Measurements from ENCODE around the gene ADORA1. TPM values are rescaled to one million over a fixed set of nuclear protein-coding genes. Genes with fewer than 3 reads are reported as not detected.

ADORA1 gene
- total RNA-seq, 1 donor from 2014 or later, result 0.21 TPM

DNA sequence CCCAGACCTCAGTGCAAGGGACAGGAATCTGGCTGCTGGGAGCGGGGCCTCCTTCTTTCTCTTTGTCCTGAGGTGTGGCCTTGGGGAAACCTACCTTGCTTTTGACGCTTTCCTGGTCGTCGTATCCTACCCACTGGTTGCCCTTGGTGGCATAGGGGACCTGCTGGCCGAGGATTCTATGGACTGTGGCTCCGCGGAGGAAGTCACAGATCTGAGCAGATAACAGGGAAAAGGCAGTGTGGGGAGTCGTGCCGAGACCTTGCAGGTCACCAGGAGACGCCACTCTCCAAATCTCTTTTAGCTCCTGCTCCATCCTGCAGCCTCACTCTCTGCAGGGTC lies 52.1 kb downstream of the ADORA1 start:
- Mint-ChIP-seq H3K27ac (ENCODE audit: unreplicated experiment) (no peak overlapping the region), H3K9me3 (ENCODE audit: unreplicated experiment) (no peaks in the 10 kb centered on the region), H3K36me3 (ENCODE audit: unreplicated experiment) (no peaks in the 10 kb centered on the region), H3K27me3 (ENCODE audit: unreplicated experiment) (peaks cover 2% of the 10 kb centered on the region), H3K4me1 (ENCODE audit: unreplicated experiment) (peaks cover 13% of the 10 kb centered on the region), H3K4me3 (ENCODE audit: unreplicated experiment) (no peak overlapping the region)
- no peak for DNase-seq (ENCODE audit: extremely low spot score, unreplicated experiment)
- TF ChIP-seq, protein P1, sequence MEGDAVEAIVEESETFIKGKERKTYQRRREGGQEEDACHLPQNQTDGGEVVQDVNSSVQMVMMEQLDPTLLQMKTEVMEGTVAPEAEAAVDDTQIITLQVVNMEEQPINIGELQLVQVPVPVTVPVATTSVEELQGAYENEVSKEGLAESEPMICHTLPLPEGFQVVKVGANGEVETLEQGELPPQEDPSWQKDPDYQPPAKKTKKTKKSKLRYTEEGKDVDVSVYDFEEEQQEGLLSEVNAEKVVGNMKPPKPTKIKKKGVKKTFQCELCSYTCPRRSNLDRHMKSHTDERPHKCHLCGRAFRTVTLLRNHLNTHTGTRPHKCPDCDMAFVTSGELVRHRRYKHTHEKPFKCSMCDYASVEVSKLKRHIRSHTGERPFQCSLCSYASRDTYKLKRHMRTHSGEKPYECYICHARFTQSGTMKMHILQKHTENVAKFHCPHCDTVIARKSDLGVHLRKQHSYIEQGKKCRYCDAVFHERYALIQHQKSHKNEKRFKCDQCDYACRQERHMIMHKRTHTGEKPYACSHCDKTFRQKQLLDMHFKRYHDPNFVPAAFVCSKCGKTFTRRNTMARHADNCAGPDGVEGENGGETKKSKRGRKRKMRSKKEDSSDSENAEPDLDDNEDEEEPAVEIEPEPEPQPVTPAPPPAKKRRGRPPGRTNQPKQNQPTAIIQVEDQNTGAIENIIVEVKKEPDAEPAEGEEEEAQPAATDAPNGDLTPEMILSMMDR (IDR thresholded peaks at IDR 0.05), result no peak

DNA sequence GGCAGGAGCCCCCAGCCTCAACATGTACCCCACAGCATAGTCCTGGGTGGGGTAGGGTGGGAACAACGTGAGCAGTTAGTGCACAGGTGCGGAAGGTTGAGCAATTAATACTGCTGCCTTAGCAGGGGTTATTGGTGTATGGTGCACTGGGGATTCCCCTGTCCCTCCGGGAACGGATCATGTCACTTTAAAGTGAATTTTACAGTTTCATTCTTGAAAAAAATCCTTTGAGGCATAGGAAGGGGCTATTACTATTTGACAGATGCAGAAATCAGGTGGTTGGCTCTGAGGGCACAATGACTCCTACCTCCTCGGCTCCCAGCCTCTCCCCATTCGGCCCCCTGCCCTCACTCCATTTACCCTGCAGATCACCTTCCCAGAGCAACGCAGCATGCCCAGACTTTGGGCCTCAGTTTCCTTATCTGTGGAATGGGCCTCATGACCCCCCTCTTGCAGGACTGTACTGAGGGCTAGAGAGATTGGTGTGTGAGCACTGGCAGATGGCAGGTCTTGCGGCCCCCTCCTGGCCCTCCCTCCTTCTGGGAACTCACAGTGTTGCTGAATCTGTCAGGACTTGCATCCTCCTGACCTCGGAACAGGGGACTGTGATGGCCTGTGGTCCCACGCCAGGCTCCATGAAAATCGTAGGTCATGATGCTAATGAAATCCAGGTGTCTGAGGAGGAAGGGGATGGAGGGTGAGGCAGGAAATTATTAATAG lies 53.2 kb downstream of the ADORA1 start:
- Mint-ChIP-seq H3K4me3 (ENCODE audit: unreplicated experiment) (no peak overlapping the region), H3K27ac (ENCODE audit: unreplicated experiment) (no peak overlapping the region)

DNA sequence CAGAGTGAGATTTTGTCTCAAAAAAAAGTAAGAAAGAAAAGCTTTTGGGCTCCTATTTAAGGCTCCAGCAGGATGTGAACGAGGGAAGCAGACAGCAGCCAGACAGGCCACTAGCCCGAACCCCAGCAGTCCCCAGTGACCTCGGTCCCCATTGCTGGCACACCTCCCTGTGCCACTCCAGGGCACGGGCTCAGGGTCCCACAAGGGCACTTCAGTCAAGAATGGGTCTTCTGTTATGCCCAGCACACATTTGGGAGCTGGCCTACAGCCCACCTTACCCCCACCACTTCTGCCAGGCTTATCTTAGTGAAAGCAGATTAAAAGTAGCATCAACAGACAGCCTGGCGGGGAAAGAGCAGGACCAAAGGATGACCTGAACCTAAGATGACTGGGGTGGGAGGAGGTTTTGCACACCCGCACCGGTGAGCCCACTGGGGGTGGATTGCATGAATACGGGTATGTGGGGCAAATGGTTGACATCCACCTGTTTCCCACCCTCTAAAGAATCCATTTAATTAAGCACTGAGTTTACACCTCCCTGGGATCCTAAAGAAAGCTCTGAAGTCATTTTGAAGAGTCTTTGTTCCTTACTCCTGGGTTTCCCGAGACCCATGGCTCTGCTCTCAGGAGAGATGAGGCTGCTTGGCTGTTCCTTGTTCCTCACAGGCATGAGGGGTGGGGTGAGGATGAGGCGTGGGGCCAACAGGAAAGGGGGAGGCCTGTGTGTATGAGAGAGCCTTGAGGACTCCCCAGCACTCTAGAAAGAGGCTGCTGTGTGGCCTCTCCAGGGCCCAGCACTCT lies 54.3 kb downstream of the ADORA1 start:
- H3K4me1 Mint-ChIP-seq (ENCODE audit: unreplicated experiment), result peaks cover 13% of the 10 kb centered on the region
- TF ChIP-seq, protein P1 (IDR thresholded peaks at IDR 0.05), result no peak
- H3K4me3 Mint-ChIP-seq (ENCODE audit: unreplicated experiment), result no peak overlapping the region
- H3K36me3 Mint-ChIP-seq (ENCODE audit: unreplicated experiment), result no peaks in the 10 kb centered on the region
- no peak for DNase-seq (ENCODE audit: extremely low spot score, unreplicated experiment)
- no peak overlapping the region for H3K27ac Mint-ChIP-seq (ENCODE audit: unreplicated experiment)
- no peaks in the 10 kb centered on the region for H3K9me3 Mint-ChIP-seq (ENCODE audit: unreplicated experiment)
- peaks cover 3% of the 10 kb centered on the region for H3K27me3 Mint-ChIP-seq (ENCODE audit: unreplicated experiment)

More for the DNA sequence above, 53.2 kb downstream of the ADORA1 start:
- no peaks in the 10 kb centered on the region for H3K36me3 Mint-ChIP-seq (ENCODE audit: unreplicated experiment)
- no peaks in the 10 kb centered on the region for H3K9me3 Mint-ChIP-seq (ENCODE audit: unreplicated experiment)
- H3K4me1 Mint-ChIP-seq (ENCODE audit: unreplicated experiment), result peaks cover 13% of the 10 kb centered on the region
- TF ChIP-seq, protein P1 (IDR thresholded peaks at IDR 0.05), result no peak
- DNase-seq (ENCODE audit: extremely low spot score, unreplicated experiment), result no peak
- H3K27me3 Mint-ChIP-seq (ENCODE audit: unreplicated experiment), result no peaks in the 10 kb centered on the region

DNA sequence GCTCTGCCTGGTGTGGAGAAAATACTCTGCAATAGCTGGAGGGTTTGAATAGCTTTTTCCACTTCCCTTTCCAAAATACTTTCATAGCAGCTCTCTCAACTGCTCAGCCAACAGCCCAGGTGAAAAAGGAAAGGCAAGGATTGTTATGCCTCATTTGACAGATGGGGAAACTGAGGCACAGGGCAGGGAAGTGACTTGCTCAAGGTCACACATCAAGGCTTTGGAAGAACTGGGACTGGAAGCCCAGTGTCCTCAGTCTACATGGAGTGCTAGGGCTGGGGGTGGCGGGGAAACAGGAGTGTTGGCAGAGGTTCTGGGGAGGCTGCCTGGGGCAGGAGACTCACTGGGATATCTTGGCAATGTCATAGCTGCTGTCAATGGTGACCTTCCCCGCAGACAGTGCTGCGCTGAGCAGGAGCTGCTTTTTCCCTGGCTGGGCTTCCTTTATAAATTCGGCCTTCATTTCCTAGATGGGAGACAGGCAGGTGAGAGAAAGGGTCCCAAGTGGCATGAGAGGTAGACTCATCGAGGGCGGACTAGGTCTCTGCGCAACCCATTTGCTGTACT lies 54.9 kb downstream of the ADORA1 start:
- Mint-ChIP-seq H3K4me1 (ENCODE audit: unreplicated experiment) (peaks cover 6% of the 10 kb centered on the region), H3K27ac (ENCODE audit: unreplicated experiment) (no peak overlapping the region), H3K9me3 (ENCODE audit: unreplicated experiment) (no peaks in the 10 kb centered on the region), H3K36me3 (ENCODE audit: unreplicated experiment) (no peaks in the 10 kb centered on the region), H3K27me3 (ENCODE audit: unreplicated experiment) (peaks cover 8% of the 10 kb centered on the region), H3K4me3 (ENCODE audit: unreplicated experiment) (no peak overlapping the region)
- TF ChIP-seq, protein P1 (IDR thresholded peaks at IDR 0.05), result no peak
- no peak for DNase-seq (ENCODE audit: extremely low spot score, unreplicated experiment)

DNA sequence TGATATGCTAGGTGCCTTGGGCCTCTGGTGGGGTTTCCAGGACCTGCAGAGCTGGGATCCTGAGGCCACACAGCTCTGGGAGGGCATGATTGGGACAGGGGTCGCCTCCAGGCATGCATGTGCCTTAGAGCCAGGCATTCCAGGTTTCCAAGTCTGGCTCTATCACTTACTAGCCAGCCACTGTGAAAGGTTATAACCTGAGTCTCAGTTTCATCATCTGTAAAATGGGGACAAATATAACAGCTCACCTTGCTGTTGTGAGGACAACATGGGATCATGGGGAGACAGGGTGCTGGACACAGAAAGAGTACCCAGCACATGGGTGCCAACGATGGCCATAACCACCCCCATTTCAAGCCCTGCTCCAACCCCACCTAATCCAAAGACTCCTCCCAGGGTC lies 56.3 kb downstream of the ADORA1 start:
- no peak overlapping the region for H3K27ac Mint-ChIP-seq (ENCODE audit: unreplicated experiment)
- H3K4me1 Mint-ChIP-seq (ENCODE audit: unreplicated experiment), result no peaks in the 10 kb centered on the region
- no peaks in the 10 kb centered on the region for H3K9me3 Mint-ChIP-seq (ENCODE audit: unreplicated experiment)
- peaks cover 22% of the 10 kb centered on the region for H3K27me3 Mint-ChIP-seq (ENCODE audit: unreplicated experiment)
- TF ChIP-seq, protein P1 (IDR thresholded peaks at IDR 0.05), result no peak
- DNase-seq (ENCODE audit: extremely low spot score, unreplicated experiment), result no peak
- no peaks in the 10 kb centered on the region for H3K36me3 Mint-ChIP-seq (ENCODE audit: unreplicated experiment)
- no peak overlapping the region for H3K4me3 Mint-ChIP-seq (ENCODE audit: unreplicated experiment)
